Measurements from ENCODE around the gene MAEA.

Gene MAEA

DNA sequence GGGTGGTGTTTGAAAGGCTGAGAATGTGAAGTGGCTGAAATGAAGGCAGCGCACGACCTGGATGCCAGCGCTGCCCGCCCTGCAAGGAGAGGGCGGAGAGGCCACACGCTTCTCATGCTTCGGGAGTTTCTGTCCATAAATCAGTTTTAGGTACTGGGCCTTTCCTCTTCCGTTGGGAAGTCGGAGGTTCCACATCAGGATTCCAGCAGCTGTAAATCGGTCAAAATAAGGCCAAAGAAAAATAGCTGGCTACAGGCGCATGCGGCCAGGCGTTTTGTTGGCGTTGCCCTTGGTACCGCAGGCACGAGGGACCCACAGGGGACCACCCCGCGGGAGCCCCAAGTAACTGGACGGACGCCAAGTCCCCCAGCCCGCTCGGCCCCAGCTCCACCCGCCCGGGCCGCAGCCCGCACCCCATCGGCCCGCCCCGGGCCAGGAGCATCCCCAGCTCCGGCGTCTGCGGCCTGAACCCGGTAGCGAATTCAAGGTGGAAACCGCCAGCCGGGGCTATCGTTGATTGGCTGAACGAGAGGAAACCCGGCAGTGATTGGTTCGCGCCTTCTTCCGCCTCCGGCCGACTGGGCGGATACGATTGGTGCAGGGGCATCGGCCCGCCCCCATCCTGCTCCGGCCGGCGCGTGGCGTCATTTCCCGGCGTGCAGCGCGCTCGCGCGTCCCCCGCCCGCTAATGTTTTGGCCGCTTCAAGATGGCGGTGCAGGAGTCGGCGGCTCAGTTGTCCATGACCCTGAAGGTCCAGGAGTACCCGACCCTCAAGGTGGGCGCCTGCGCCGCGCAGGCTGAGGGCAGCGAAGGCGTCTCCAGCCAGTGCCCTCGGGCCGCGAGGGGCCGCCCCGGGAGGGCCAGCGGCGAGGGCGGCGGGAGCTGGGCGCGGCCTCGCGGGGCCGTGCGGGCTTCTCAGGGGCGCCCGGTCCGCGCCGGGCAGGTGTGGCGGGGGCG is at the start of gene MAEA:
Gene MAEA, plus strand, starts transcription at position 685 of the 958 bp plus-strand sequence. Its CDS starts 23 bp downstream, at position 708.
- FAIRE-seq: peak; percentile 94

DNA sequence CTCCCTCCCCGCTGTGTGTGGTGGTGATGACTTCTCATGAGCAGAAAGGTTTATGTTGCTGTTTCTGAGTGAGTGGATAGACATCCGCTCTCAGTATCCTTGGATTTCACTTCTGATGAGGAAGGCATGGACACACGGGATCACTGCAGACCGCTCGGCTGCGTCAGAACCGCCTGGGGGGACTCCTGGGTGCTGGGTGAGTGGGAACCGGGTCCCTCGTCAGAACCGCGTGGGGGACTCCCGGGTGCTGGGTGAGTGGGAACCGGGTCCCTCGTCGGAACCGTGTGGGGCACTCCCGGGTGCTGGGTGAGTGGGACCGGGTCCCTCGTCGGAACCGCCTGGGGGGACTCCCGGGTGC is 49.8 kb upstream of the MAEA start:
- FAIRE-seq: no peak

GRCh38 chr4:1240721-1241465 is 48.8 kb upstream of the MAEA start:
- no peak for FAIRE-seq

GRCh38 chr4:1241466-1241935 is 48.2 kb upstream of the MAEA start:
- FAIRE-seq: no peak

GRCh38 chr4:1241936-1242505 is 47.7 kb upstream of the MAEA start:
- no peak for FAIRE-seq

DNA sequence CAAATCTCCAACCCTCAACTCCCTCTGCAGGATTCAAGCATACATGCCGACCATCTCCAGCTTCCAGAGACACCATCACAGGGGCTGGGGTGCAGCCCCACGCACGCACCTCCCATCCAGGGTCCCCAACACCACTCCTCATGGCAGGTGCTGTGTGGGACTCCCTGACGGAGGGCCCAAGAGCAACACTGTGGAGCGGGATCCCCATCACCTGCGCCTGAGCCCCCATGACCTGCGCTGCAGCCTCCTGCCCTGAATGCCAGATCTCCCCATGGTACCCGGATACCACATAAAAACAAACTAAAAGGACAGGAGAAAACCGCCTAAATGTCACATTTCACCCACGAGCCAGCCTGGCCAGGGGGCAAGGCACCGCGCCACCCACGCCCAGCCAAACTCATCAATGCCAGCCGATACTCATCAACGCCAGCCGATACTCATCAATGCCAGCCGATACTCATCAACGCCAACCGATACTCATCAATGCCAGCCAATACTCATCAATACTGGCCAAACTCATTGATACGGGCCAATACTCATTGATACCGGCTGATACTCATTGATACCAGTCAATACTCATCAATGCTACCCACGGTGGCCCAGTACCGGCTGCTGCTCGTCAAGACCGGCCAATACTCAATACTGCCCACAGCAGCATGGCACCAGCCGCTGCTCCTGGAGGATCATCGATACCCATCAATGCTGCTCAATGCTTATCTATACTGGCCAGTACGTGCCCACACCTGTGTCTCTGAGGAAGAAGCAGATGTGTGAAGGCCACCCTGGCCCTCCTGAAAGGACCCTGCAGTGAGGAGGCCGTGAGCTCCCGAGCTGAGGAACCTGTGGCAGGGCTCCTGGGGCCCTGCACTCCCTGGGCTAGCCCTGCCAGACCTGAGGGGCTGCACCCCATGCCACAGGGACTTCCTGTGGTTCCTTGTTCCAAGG is 46.9 kb upstream of the MAEA start:
- FAIRE-seq: no peak

- no peak for FAIRE-seq
Measured at GRCh38 chr4:1243451-1244080, 46.1 kb upstream of the MAEA start.

DNA sequence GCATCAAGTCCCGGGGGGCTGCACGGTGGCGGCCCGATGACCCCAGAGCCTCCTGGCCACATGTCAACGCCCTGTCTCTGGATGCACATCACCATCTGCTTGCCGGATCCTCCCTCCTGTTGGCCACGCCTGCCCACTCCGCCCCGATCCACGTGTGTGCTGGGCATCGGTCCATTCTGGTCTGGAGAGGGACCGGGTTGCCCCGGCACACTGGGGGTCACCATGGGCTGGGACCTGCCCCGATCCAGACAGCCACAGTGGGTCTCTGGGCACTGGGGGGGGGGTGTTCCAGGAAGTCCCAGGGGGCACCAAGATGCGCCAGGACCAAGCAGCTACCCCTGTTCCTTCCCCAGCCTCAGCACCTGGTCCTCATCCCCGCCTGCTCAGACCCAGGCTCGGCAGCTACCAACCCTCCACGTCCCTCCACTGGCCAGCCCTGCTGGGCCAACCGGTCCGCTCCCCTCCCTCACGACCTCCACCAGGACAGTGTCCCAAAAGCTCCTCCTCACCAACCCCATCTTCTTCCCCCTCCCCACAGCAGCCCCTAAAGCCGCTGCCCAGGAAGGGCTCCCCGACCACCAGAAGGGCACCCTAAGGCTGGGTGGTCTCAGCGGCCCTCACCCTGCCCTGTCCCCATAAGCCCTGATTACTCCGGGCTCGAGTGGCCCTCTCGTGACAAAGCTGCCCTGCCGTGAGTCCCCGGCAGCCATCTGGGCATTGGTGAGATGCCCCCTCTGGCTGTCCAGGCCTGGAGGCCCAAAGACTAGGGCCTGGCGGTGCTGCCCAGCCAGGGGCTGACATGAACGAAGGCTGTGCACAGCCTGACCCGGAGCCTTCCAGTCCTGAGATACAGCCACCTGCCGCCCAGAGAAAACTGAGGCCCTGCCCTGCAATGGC is 45.4 kb upstream of the MAEA start:
- FAIRE-seq: no peak

DNA sequence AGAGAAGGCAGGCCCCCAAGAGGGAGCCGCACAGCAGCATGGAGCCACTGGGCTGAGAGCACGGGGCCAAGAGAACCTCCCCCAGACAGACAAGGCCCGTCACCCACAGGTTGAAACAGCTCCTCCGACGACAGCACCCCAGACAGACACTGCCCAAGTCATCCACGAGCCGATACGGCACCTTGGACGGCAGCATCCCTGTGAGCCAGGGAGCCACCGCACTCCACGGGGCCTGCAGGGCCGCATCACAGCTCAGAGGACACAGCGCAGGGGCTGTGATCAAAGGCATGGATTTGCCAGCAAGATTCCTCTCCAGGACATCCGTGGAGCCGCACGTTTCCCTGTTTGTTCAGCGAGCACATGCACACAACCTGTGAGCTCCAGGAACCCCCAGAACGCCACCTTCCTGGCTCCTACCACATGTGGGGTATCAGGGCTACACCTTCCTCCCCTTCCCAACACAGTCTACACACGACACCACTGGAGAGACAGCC is 44.7 kb upstream of the MAEA start:
- no peak for FAIRE-seq

- no peak for FAIRE-seq
Measured at GRCh38 chr4:1245481-1246051, 44.1 kb upstream of the MAEA start.

- no peak for FAIRE-seq
Measured at GRCh38 chr4:1246111-1246881, 43.4 kb upstream of the MAEA start.

GRCh38 chr4:1246901-1247863 is 42.5 kb upstream of the MAEA start:
- FAIRE-seq: no peak

- FAIRE-seq: no peak
Measured at GRCh38 chr4:1247864-1248244, 41.8 kb upstream of the MAEA start.

- no peak for FAIRE-seq
Measured at GRCh38 chr4:1248245-1249147, 41.2 kb upstream of the MAEA start, which contains the start of gene CTBP1. Gene CTBP1 (minus strand): TSS chr4:1249130. CDS start chr4:1241331, 7,799 bp downstream.

DNA sequence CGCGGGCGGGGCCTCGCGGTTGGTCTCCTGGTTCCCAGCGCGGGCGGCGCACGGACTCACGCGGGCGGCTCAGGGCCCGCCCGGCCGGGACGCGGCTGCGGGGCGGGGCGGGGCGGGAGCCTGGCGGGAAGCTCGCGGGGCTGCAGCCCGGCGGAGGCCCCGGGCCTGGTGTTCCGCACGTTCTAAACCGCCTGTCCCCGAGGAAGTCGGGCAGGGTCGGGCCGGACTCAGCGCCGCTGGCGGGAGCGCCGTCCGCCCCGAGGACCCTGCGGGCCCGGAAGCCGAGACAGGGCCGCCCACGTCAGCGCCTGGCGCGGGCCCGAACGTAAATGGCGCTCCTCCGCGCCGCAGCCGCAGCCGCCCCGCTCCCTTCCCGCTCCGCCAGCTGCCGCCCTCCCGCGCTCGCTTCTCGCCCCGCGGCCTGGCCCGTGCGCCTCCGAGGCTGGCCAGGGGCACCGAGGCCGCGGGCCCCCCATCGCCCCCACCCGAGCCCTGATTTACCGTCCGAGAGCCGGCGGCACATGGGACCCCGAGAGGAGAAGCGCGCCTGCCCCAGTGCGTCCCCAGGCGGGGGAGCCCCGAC is 40.5 kb upstream of the MAEA start:
- FAIRE-seq: no peak

GRCh38 chr4:1249731-1250526 is 39.8 kb upstream of the MAEA start:
- FAIRE-seq: no peak
